ENCODE results near the gene HUS1. TPM values are rescaled to one million over a fixed set of nuclear protein-coding genes. Genes with fewer than 3 reads are reported as not detected.
"Not testable (repeated sequence)": the region's sequence is repeated elsewhere in the genome, so short reads cannot be mapped to it uniquely, and the experiment has no call there.

HUS1 gene
- total RNA-seq, 1 donor from 2014 or later: 34.5 TPM

GRCh38 chr7:47933215-47933614 lies 46.2 kb downstream of the HUS1 start:
- Histone ChIP-seq H3K9me3 (no peaks in the 10 kb centered on the region), H3K27me3 (no peaks in the 10 kb centered on the region), H3K4me1 (no peaks in the 10 kb centered on the region), H3K27ac (no peak overlapping the region), H3K4me3 (no peak overlapping the region), H3K36me3 (no peaks in the 10 kb centered on the region)
- TF ChIP-seq CTCF (IDR thresholded peaks at IDR 0.05): no peak
- DNase-seq: no peak
- peak; percentile 54 for ATAC-seq
- intact Hi-C loops (cut with DNase I): no loop called here

- DNase-seq (no peak), ATAC-seq (no peak)
- Histone ChIP-seq H3K9me3 (no peaks in the 10 kb centered on the region), H3K4me3 (no peak overlapping the region), H3K36me3 (no peaks in the 10 kb centered on the region), H3K4me1 (no peaks in the 10 kb centered on the region), H3K27ac (no peak overlapping the region), H3K27me3 (no peaks in the 10 kb centered on the region)
- intact Hi-C loops (cut with DNase I): no loop called here
- no peak for TF ChIP-seq CTCF (IDR thresholded peaks at IDR 0.05)
These were observed 46.9 kb downstream of the HUS1 start for GRCh38 chr7:47932466-47933037.

- intact Hi-C loops (cut with DNase I): no loop called here
- ATAC-seq: no peak
- Histone ChIP-seq H3K9me3 (no peaks in the 10 kb centered on the region), H3K4me1 (no peaks in the 10 kb centered on the region), H3K4me3 (no peak overlapping the region), H3K27ac (no peak overlapping the region), H3K36me3 (no peaks in the 10 kb centered on the region), H3K27me3 (no peaks in the 10 kb centered on the region)
- TF ChIP-seq CTCF (IDR thresholded peaks at IDR 0.05): no peak
- no peak for DNase-seq
These were observed 47.4 kb downstream of the HUS1 start for GRCh38 chr7:47932016-47932415.

- intact Hi-C loops (cut with DNase I): no loop called here
- H3K9me3 ChIP-seq: no peaks in the 10 kb centered on the region
- no peaks in the 10 kb centered on the region for H3K27me3 ChIP-seq
- no peak overlapping the region for H3K4me3 ChIP-seq
- TF ChIP-seq CTCF (IDR thresholded peaks at IDR 0.05): no peak
- ATAC-seq (no peak), DNase-seq (no peak)
- no peaks in the 10 kb centered on the region for H3K4me1 ChIP-seq
- no peaks in the 10 kb centered on the region for H3K36me3 ChIP-seq
- H3K27ac ChIP-seq: no peak overlapping the region
These were observed 48.1 kb downstream of the HUS1 start for GRCh38 chr7:47931005-47932004.

GRCh38 chr7:47924266-47924665 lies 55.1 kb downstream of the HUS1 start:
- Histone ChIP-seq H3K36me3 (no peaks in the 10 kb centered on the region), H3K27me3 (no peaks in the 10 kb centered on the region), H3K9me3 (no peaks in the 10 kb centered on the region), H3K4me3 (no peak overlapping the region), H3K4me1 (no peaks in the 10 kb centered on the region), H3K27ac (no peak overlapping the region)
- intact Hi-C loops (cut with DNase I): no loop called here
- ATAC-seq: no peak
- DNase-seq: no peak
- TF ChIP-seq CTCF (IDR thresholded peaks at IDR 0.05): no peak

GRCh38 chr7:47923081-47923875 lies 56.1 kb downstream of the HUS1 start:
- H3K36me3 ChIP-seq; H3K9me3 ChIP-seq; ATAC-seq; H3K27me3 ChIP-seq; H3K4me1 ChIP-seq; H3K27ac ChIP-seq; intact Hi-C loops (cut with DNase I); H3K4me3 ChIP-seq; DNase-seq: not testable (repeated sequence)

GRCh38 chr7:47916514-47916913 lies 62.9 kb downstream of the HUS1 start:
- ATAC-seq; H3K27me3 ChIP-seq; intact Hi-C loops (cut with DNase I); H3K27ac ChIP-seq; H3K36me3 ChIP-seq; H3K9me3 ChIP-seq; DNase-seq; H3K4me3 ChIP-seq; H3K4me1 ChIP-seq: not testable (repeated sequence)
